IPS-18a (cell line): ENCODE data around the gene RNASE7.
"Not testable (repeated sequence)": the region's sequence is repeated elsewhere in the genome, so short reads cannot be mapped to it uniquely, and the experiment has no call there.

Source experiments
- H3K27ac ChIP-seq: one replicate; pipeline ENCODE4 v1.5.1; 2013; ENCODE audit warnings: low read length
- H3K27me3 ChIP-seq: one replicate; pipeline ENCODE4 v1.6.1; 2013; ENCODE audit warnings: mild to moderate bottlenecking, low read length; ENCODE audit not compliant: control insufficient read depth, insufficient read depth
- H3K36me3 ChIP-seq: one replicate; pipeline ENCODE4 v1.6.1; 2013; ENCODE audit warnings: low read depth, low read length; ENCODE audit not compliant: control insufficient read depth
- H3K4me1 ChIP-seq: one replicate; pipeline ENCODE4 v1.6.1; 2013; ENCODE audit warnings: low read depth, low read length; ENCODE audit not compliant: control insufficient read depth
- H3K4me3 ChIP-seq: one replicate; pipeline ENCODE4 v1.5.1; 2013; ENCODE audit warnings: low read length
- H3K9ac ChIP-seq: one replicate; pipeline ENCODE4 v1.6.1; 2013; ENCODE audit warnings: mild to moderate bottlenecking, low read length, moderate library complexity
- H3K9me3 ChIP-seq: one replicate; pipeline ENCODE4 v1.6.1; 2013; ENCODE audit warnings: low read depth, low read length; ENCODE audit not compliant: control insufficient read depth

The RNASE7 gene, protein sequence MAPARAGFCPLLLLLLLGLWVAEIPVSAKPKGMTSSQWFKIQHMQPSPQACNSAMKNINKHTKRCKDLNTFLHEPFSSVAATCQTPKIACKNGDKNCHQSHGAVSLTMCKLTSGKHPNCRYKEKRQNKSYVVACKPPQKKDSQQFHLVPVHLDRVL

DNA sequence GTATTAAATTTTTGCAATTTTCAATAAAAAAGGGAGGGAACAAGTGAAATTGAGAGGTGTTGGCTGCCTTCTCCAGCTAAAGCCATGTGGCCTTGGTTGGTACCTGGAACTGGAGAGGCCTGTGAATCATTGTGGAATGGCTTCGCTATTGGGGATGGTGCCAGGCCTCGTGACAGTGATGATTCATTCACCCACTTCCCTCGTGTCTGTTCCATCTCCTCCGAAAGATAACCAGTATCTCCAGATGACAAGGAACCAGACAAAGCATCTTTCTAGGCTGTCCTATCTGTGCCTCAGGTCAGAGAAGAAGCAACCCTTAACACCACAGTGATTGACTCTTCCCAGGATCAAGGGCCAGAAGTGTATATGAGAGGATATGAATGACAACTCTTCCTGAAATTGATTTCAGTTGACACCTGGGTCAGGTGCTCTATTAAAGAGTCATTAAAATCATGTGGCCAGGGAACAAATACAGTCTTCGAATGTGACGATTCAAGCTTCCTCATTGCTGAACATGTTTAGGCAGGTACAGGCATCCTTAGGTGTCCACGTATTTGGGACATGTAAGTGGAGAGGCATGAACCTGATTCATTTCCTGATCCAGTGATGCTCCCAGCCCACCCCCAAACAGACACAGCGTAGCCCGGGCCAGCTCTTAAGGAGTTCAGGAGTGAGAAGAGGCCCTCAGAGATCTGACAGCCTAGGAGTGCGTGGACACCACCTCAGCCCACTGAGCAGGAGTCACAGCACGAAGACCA lies at the start of gene RNASE7:
Gene RNASE7, plus strand, starts transcription at position 687 of the 758 bp plus-strand sequence. CDS start 631 bp downstream, outside the sequence.
- Histone ChIP-seq H3K36me3 (no peaks in the 10 kb centered on the region), H3K27ac (no peak within 1 kb of the TSS), H3K4me1 (peaks cover 15% of the 10 kb centered on the region), H3K4me3 (no peak within 1 kb of the TSS), H3K9me3 (no peaks in the 10 kb centered on the region), H3K27me3 (no peaks in the 10 kb centered on the region), H3K9ac (no peak within 1 kb of the TSS)

DNA sequence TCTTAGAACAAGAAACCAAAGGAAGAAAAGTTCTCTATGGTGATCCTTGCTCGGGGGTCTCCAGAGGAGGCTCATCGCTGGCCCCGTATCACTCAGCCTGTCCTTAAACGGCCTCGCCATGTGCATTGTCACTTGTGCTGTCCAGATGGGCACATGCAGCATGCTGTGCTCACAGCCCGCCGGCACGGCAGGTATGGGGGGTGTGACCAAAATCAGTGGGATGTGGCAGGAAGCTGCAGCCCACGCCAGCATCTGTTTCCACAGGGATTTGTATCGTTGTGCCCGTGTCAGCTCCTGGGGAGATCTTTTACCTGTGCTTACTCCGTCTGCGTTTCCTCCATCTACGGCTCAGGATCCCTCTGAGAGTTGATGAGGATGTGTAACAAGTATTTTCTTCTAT lies 45.6 kb upstream of the RNASE7 start:
- Histone ChIP-seq H3K4me3 (no peak overlapping the region), H3K9me3 (no peaks in the 10 kb centered on the region), H3K27ac (no peak overlapping the region), H3K36me3 (peaks cover 46% of the 10 kb centered on the region), H3K4me1 (peaks cover 8% of the 10 kb centered on the region), H3K9ac (no peak overlapping the region), H3K27me3 (no peaks in the 10 kb centered on the region)

DNA sequence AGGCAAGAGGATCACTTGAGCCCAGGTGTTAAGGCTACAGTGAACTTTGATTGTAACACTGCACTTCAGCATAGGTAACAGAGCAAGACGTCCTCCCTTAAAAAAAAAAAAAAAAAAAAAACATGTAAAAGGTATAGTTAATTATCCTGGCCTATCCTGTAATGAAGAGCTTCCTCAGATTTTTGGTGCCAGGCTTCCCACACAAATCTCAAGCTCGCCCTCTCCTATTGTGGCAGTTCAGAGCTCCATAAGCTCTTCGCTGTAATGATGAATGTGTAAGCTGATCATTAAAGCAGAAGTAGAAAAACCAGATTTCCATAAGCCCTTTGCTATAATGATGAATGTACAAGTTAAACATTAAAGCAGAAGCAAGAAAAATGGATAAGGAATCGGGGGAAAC lies 45.0 kb upstream of the RNASE7 start:
- Histone ChIP-seq H3K27me3 (no peaks in the 10 kb centered on the region), H3K36me3 (peaks cover 43% of the 10 kb centered on the region), H3K4me3 (no peak overlapping the region), H3K4me1 (peaks cover 8% of the 10 kb centered on the region), H3K9me3 (no peaks in the 10 kb centered on the region), H3K9ac (no peak overlapping the region), H3K27ac (no peak overlapping the region)

DNA sequence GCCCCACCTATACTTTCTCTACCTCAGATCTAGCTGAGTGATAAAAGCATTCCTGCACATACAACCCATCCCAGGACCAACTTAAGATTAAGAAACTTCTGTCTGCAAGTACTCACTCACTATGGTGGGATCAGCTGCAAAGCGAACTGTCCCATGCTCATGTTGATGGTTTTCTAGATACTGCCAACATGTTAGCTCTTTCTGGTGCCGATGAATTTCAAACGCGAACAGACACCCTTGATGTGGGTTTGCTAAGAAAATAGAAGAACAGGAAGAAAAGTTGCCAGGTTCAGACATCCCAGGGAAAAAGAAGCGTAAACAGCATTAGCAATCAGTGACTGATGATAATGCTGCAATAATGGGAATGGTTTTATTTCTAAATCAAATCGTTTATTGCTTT lies 44.6 kb upstream of the RNASE7 start:
- Histone ChIP-seq H3K9ac (no peak overlapping the region), H3K9me3 (no peaks in the 10 kb centered on the region), H3K4me3 (no peak overlapping the region), H3K4me1 (peaks cover 8% of the 10 kb centered on the region), H3K36me3 (peaks cover 38% of the 10 kb centered on the region), H3K27ac (no peak overlapping the region), H3K27me3 (no peaks in the 10 kb centered on the region)

DNA sequence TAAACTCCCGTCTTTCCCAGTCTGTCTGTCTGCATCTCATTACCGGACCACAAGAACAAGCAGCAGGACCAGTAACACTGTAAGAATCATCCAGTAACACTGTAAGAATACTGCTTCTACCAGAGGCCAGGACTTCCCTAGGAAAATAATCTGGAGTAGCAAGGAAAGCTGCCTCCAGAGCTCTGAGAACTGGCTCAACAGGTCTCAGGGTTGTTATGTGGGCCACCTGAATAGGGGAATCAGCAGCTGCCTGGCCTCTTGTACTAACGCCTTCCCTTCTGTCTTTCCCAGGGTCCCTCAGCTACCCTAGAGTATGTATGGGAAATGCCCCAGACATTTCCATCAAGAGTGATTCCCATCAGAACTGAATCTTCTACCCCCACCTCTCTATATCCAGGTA lies 44.0 kb upstream of the RNASE7 start:
- Histone ChIP-seq H3K4me1 (peaks cover 8% of the 10 kb centered on the region), H3K36me3 (peaks cover 33% of the 10 kb centered on the region), H3K9ac (no peak overlapping the region), H3K27ac (no peak overlapping the region), H3K4me3 (no peak overlapping the region), H3K27me3 (no peaks in the 10 kb centered on the region), H3K9me3 (no peaks in the 10 kb centered on the region)

DNA sequence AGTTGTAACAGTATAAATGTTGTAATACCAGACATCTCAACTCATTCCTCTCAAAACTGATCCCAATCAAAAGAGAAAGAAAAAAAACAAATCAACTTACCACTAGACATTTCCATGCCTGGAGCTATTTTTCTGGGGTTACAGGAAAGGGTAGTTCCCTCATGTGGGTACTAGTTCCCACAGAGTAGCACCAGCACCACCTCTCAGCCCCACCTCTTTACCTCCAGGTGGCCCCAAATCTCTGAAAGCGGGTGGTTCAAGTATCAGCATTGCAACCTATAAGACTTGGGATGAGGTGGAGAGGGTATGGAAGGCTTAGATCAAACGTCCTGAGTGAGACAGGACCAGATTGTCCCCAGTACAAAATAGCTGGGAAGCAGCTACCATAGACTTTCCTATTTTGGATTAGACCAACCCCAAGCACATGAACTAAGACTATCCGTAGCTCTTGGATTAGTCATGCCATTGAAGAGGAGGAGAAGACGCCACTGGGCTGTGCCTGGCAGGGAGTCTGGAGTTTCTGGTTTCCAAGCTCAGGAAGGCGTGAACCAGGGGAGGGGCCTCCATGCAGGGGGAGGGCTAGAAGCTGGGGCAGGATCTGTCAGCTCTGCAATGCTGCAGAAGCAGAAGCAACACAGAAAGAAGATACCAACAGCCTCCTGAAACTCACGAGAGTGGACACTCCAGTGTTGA lies 43.3 kb upstream of the RNASE7 start, which contains the start of gene SLC39A2:
Gene SLC39A2, plus strand, starts transcription at position 620 of the 693 bp plus-strand sequence. CDS start 154 bp downstream, outside the sequence.
- Histone ChIP-seq H3K27ac (no peak within 1 kb of the TSS), H3K4me1 (peaks cover 8% of the 10 kb centered on the region), H3K4me3 (peak within 1 kb of the TSS; percentile 30)

DNA sequence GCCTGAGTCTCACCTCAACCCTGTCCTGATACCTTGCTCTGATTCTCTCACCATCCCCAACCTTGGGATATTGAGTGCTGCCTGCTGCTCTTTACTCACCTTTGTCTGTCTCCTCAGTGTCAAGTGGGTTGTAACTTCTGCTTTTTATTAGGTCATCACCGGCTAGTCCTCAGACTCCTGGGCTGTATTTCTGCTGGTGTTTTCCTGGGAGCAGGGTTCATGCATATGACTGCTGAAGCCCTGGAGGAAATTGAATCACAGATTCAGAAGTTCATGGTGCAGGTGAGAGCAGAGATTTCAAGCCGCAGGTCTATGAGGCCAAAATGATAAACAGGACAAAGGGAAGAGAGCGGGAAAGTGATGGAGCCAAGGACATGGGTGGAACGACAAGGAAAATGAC lies 42.6 kb upstream of the RNASE7 start:
- no peaks in the 10 kb centered on the region for H3K27me3 ChIP-seq

More for the DNA sequence above, 43.3 kb upstream of the RNASE7 start, which contains the start of gene SLC39A2:
- peaks cover 30% of the 10 kb centered on the region for H3K36me3 ChIP-seq
- H3K27me3 ChIP-seq: no peaks in the 10 kb centered on the region
- no peak within 1 kb of the TSS for H3K9ac ChIP-seq
- H3K9me3 ChIP-seq: no peaks in the 10 kb centered on the region

DNA sequence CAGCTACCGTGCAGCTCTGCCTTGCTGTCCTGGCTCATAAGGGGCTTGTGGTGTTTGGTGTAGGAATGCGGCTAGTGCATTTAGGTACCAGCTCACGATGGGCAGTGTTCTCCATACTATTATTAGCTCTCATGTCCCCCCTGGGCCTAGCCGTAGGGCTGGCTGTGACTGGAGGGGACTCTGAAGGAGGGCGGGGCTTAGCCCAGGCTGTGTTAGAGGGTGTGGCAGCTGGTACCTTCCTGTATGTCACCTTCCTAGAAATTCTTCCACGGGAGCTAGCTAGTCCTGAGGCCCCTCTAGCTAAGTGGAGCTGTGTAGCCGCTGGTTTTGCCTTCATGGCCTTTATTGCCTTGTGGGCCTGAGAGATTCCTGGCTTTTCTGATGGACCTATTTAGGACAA lies 40.9 kb upstream of the RNASE7 start:
- H3K36me3 ChIP-seq: peaks cover 6% of the 10 kb centered on the region
- no peaks in the 10 kb centered on the region for H3K27me3 ChIP-seq
- no peak overlapping the region for H3K9ac ChIP-seq
- peaks cover 8% of the 10 kb centered on the region for H3K4me1 ChIP-seq
- no peaks in the 10 kb centered on the region for H3K9me3 ChIP-seq
- no peak overlapping the region for H3K27ac ChIP-seq
- no peak overlapping the region for H3K4me3 ChIP-seq

More for the DNA sequence above, 42.6 kb upstream of the RNASE7 start:
- Histone ChIP-seq H3K36me3 (peaks cover 22% of the 10 kb centered on the region), H3K9me3 (no peaks in the 10 kb centered on the region), H3K4me3 (no peak overlapping the region), H3K27ac (no peak overlapping the region), H3K4me1 (peaks cover 8% of the 10 kb centered on the region), H3K9ac (no peak overlapping the region)

DNA sequence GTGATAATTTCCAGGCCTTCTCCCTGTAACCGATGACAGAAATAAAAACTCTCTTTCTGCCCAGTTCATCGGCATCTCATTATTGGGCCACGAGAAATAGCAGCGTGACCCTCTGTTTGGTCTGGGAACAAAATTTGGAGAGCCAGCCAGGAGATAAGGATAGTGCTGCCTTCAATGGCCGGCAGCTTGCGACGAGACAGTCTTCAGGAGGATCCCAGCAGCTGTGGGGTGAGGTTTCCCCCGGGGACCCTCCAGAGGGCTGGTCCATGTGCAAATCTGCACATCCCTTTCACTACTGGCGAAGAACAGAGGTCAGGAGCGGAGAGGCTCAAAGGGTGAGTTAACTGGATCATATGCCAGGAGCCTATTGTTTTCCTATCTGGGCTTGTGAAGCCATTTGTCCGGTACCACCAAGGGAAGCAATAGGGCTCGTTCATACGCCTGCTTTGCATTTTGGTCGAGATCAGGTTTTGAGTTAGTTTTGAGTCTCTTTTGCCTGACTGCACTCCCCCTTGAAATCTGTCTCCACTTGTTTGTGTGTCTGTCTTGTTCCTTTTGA lies 38.3 kb upstream of the RNASE7 start:
- Histone ChIP-seq H3K9me3 (no peaks in the 10 kb centered on the region), H3K36me3 (no peaks in the 10 kb centered on the region), H3K27me3 (no peaks in the 10 kb centered on the region), H3K9ac (no peak overlapping the region), H3K27ac (no peak overlapping the region), H3K4me1 (peaks cover 1% of the 10 kb centered on the region), H3K4me3 (no peak overlapping the region)

DNA sequence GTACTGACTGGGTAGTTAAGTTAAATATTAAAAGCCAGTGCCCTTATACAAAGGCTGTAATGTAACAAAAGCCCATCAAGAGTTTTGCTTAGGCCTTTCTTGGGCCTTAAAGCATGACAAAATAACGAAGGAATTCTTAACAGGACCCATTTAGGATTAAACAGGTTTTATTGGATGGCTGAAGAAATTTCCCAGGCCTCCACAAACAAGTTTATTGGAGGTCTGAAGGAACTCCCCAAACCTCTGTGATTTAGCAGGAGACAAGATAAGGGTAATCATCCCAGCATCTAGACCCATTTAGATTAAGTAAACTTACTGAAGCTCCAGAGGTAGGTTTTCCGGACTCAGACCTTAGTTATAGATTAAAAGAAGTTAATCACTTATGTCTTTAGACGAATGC lies 32.4 kb upstream of the RNASE7 start:
- not testable (repeated sequence) for H3K27ac ChIP-seq, H3K27me3 ChIP-seq, H3K36me3 ChIP-seq, H3K4me3 ChIP-seq, H3K9me3 ChIP-seq, H3K4me1 ChIP-seq, H3K9ac ChIP-seq

DNA sequence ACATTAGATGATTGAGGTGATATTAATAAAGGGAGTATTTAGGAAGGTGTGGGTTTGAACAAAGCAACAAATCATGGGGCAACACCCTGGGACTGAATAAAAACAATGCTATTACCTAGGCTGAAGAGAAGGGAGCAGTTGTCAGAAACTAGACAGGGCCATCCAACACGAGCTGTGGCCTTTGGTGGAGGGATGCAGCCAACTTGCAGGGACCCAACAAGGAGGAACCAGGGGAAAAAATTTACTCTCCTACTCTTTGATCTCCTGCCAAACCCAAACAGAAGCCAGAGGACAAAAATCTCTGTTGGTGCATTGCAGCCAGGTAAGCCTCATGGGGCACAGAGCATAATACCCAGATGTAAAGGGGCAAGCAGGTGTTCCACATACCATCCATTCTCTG lies 31.0 kb upstream of the RNASE7 start:
- Histone ChIP-seq H3K36me3 (no peaks in the 10 kb centered on the region), H3K9ac (no peak overlapping the region), H3K27me3 (no peaks in the 10 kb centered on the region), H3K4me3 (no peak overlapping the region), H3K27ac (no peak overlapping the region), H3K9me3 (no peaks in the 10 kb centered on the region), H3K4me1 (peaks cover 6% of the 10 kb centered on the region)
